Trophoblast cell (in vitro differentiated cells and primary cell): Measurements from ENCODE around the gene NDE1.

Experiments
- DNase-seq, 2 donors: peaks; one replicate each; pipeline ENCODE4 v3.0.0-alpha.2; 2016
- H2AFZ ChIP-seq: 2 replicates; pipeline ENCODE4 v1.6.1; 2013; ENCODE audit warnings: low read length, moderate library complexity, mild to moderate bottlenecking; ENCODE audit not compliant: insufficient read depth, poor library complexity
- H2AK5ac ChIP-seq: 2 replicates; pipeline ENCODE4 v1.6.1; 2013; ENCODE audit warnings: mild to moderate bottlenecking, low read length
- H2BK120ac ChIP-seq: 2 replicates; pipeline ENCODE4 v1.6.1; 2013; ENCODE audit warnings: low read length, mild to moderate bottlenecking, moderate library complexity; ENCODE audit not compliant: insufficient read depth, poor library complexity
- H2BK12ac ChIP-seq: 2 replicates; pipeline ENCODE4 v1.6.1; 2013; ENCODE audit warnings: mild to moderate bottlenecking, low read length, moderate library complexity
- H2BK5ac ChIP-seq: 2 replicates; pipeline ENCODE4 v1.6.1; 2013; ENCODE audit warnings: low read length, low read depth, moderate library complexity, mild to moderate bottlenecking; ENCODE audit not compliant: poor library complexity
- H3K14ac ChIP-seq: 2 replicates; pipeline ENCODE4 v1.6.1; 2013; ENCODE audit warnings: mild to moderate bottlenecking, low read length
- H3K18ac ChIP-seq: 2 replicates; pipeline ENCODE4 v1.6.1; 2013; ENCODE audit warnings: mild to moderate bottlenecking, low read length
- H3K23ac ChIP-seq: 2 replicates; pipeline ENCODE4 v1.6.1; 2013; ENCODE audit warnings: low read length
- H3K27ac ChIP-seq: 2 replicates; pipeline ENCODE4 v1.5.1; 2013; ENCODE audit warnings: low read depth, mild to moderate bottlenecking, inconsistent platforms, low read length, moderate library complexity
- H3K27me3 ChIP-seq: 2 replicates; pipeline ENCODE4 v1.6.1; 2013; ENCODE audit warnings: inconsistent platforms, mild to moderate bottlenecking, low read length, moderate library complexity; ENCODE audit not compliant: insufficient read depth
- H3K36me3 ChIP-seq, 2 experiments: 1 replicate in 1 of 2; 2 replicates in 1 of 2; pipeline ENCODE4 v1.6.1; 2013; ENCODE audit warnings: low read length in 2 of 2, mild to moderate bottlenecking in 2 of 2, moderate library complexity in 1 of 2; ENCODE audit not compliant: insufficient read depth in 2 of 2, control insufficient read depth in 1 of 2
- H3K4ac ChIP-seq: 2 replicates; pipeline ENCODE4 v1.6.1; 2013; ENCODE audit warnings: low read depth, mild to moderate bottlenecking, low read length, moderate library complexity
- H3K4me1 ChIP-seq, 2 experiments: 1 replicate in 1 of 2; 2 replicates in 1 of 2; pipeline ENCODE4 v1.6.1; 2013; ENCODE audit warnings: low read length in 2 of 2, mild to moderate bottlenecking in 2 of 2, moderate library complexity in 1 of 2; ENCODE audit not compliant: insufficient read depth in 2 of 2, control insufficient read depth in 1 of 2
- H3K4me2 ChIP-seq: 2 replicates; pipeline ENCODE4 v1.6.1; 2013; ENCODE audit warnings: inconsistent platforms, mild to moderate bottlenecking, low read length, moderate library complexity
- H3K4me3 ChIP-seq: 2 replicates; pipeline ENCODE4 v1.5.1; 2013; ENCODE audit warnings: mild to moderate bottlenecking, low read depth, low read length, inconsistent platforms
- H3K79me1 ChIP-seq: one replicate; pipeline ENCODE4 v1.6.1; 2013; ENCODE audit warnings: low read length
- H3K79me2 ChIP-seq: 2 replicates; pipeline ENCODE4 v1.6.1; 2013; ENCODE audit warnings: low read length, mild to moderate bottlenecking; ENCODE audit not compliant: control insufficient read depth, insufficient read depth, poor library complexity
- H3K9ac ChIP-seq: 2 replicates; pipeline ENCODE4 v1.6.1; 2013; ENCODE audit warnings: mild to moderate bottlenecking, low read length
- H3K9me3 ChIP-seq: 2 replicates; pipeline ENCODE4 v1.6.1; 2013; ENCODE audit warnings: low read depth, mild to moderate bottlenecking, control low read depth, inconsistent platforms, low read length; ENCODE audit not compliant: insufficient read depth
- H4K12ac ChIP-seq: 2 replicates; pipeline ENCODE4 v1.6.1; 2013; ENCODE audit warnings: low read depth, mild to moderate bottlenecking, low read length, moderate library complexity
- H4K8ac ChIP-seq: 2 replicates; pipeline ENCODE4 v1.6.1; 2013; ENCODE audit warnings: low read depth, mild to moderate bottlenecking, low read length, moderate library complexity
- H4K91ac ChIP-seq: one replicate; pipeline ENCODE4 v1.6.1; 2013; ENCODE audit warnings: low read depth, mild to moderate bottlenecking, low read length, moderate library complexity
- WGBS: extraction: QIAGEN DNeasy Blood & Tissue Kit; methylation state at CpG from one replicate; pipeline ENCODE4 v1.1.7; 2013; ENCODE audit warnings: missing lambda C conversion rate; ENCODE audit not compliant: insufficient read length, insufficient coverage; ENCODE audit errors: extremely low coverage; 5-methylcytosine and 5-hydroxymethylcytosine counted together

NDE1 gene

GRCh38 chr16:15757630-15758251 lies 107.7 kb downstream of the NDE1 start:
- H2BK5ac ChIP-seq = no peak overlapping the region
- no peak overlapping the region for H3K9ac ChIP-seq
- H3K4me3 ChIP-seq = no peak overlapping the region
- H2BK12ac ChIP-seq = no peak overlapping the region
- H3K4ac ChIP-seq = no peak overlapping the region
- H4K8ac ChIP-seq = no peak overlapping the region
- no peak overlapping the region for H3K27ac ChIP-seq
- no peaks in the 10 kb centered on the region for H3K79me2 ChIP-seq
- no CpG with 5 or more reads among the region's 23 CpGs for WGBS
- DNase-seq = no peak
- H3K9me3 ChIP-seq = no peaks in the 10 kb centered on the region
- H3K4me2 ChIP-seq = no peak overlapping the region
- H2AK5ac ChIP-seq = no peak overlapping the region
- H2AFZ ChIP-seq = no peak overlapping the region
- no peak overlapping the region for H4K12ac ChIP-seq
- no peak overlapping the region for H4K91ac ChIP-seq
- H3K27me3 ChIP-seq = no peaks in the 10 kb centered on the region
- H3K79me1 ChIP-seq = no peaks in the 10 kb centered on the region
- H2BK120ac ChIP-seq = no peak overlapping the region
- no peak overlapping the region for H3K23ac ChIP-seq
- no peaks in the 10 kb centered on the region for H3K36me3 ChIP-seq
- H3K14ac ChIP-seq = no peak overlapping the region
- no peaks in the 10 kb centered on the region for H3K4me1 ChIP-seq
- H3K18ac ChIP-seq = no peak overlapping the region

DNA sequence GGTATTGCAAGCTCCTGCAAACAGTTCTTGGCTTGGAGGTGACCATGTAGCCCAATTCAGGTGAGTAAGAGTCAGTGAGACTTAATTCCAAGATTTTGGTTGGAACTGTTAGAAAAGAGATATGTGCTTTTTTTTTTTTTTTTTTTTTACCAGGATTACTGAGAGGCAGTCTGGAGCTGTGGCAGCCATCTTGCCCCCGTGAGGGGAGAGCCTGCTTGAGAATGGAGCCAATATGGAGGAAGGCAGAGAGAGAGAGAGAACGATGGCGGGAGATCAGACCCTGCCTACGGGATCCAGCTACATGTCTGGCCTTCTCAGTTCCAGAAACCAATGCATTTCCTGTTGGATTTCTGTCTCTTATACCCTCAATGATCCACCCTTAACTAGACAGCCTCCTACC lies 109.0 kb downstream of the NDE1 start:
- H3K18ac ChIP-seq = no peak overlapping the region
- H2BK5ac ChIP-seq = no peak overlapping the region
- no CpG with 5 or more reads among the region's 4 CpGs for WGBS
- H3K14ac ChIP-seq = no peak overlapping the region
- H2AK5ac ChIP-seq = no peak overlapping the region
- no peak for DNase-seq
- no peak overlapping the region for H4K12ac ChIP-seq
- H2BK12ac ChIP-seq = no peak overlapping the region
- no peaks in the 10 kb centered on the region for H3K4me1 ChIP-seq
- H3K9ac ChIP-seq = no peak overlapping the region
- no peaks in the 10 kb centered on the region for H3K79me2 ChIP-seq
- H3K4me2 ChIP-seq = no peak overlapping the region
- no peak overlapping the region for H3K4ac ChIP-seq
- H4K8ac ChIP-seq = no peak overlapping the region
- no peak overlapping the region for H3K27ac ChIP-seq
- H3K27me3 ChIP-seq = no peaks in the 10 kb centered on the region
- no peak overlapping the region for H3K23ac ChIP-seq
- H3K4me3 ChIP-seq = no peak overlapping the region
- H3K36me3 ChIP-seq = no peaks in the 10 kb centered on the region
- H2BK120ac ChIP-seq = no peak overlapping the region
- H3K79me1 ChIP-seq = no peaks in the 10 kb centered on the region
- H4K91ac ChIP-seq = no peak overlapping the region
- no peak overlapping the region for H2AFZ ChIP-seq
- H3K9me3 ChIP-seq = no peaks in the 10 kb centered on the region

GRCh38 chr16:15760129-15760528 lies 110.1 kb downstream of the NDE1 start:
- H4K91ac ChIP-seq = no peak overlapping the region
- no peak overlapping the region for H3K4me3 ChIP-seq
- H3K18ac ChIP-seq = no peak overlapping the region
- no peak overlapping the region for H2AFZ ChIP-seq
- no peak overlapping the region for H3K9ac ChIP-seq
- H2BK120ac ChIP-seq = no peak overlapping the region
- no peak for DNase-seq
- H3K27ac ChIP-seq = no peak overlapping the region
- WGBS = no CpG with 5 or more reads among the region's 1 CpG
- no peak overlapping the region for H3K4ac ChIP-seq
- no peak overlapping the region for H2BK12ac ChIP-seq
- no peaks in the 10 kb centered on the region for H3K27me3 ChIP-seq
- H4K8ac ChIP-seq = no peak overlapping the region
- H4K12ac ChIP-seq = no peak overlapping the region
- H2BK5ac ChIP-seq = no peak overlapping the region
- no peaks in the 10 kb centered on the region for H3K79me2 ChIP-seq
- no peaks in the 10 kb centered on the region for H3K36me3 ChIP-seq
- H2AK5ac ChIP-seq = no peak overlapping the region
- H3K23ac ChIP-seq = no peak overlapping the region
- no peaks in the 10 kb centered on the region for H3K79me1 ChIP-seq
- no peak overlapping the region for H3K4me2 ChIP-seq
- no peak overlapping the region for H3K14ac ChIP-seq
- H3K4me1 ChIP-seq = no peaks in the 10 kb centered on the region
- no peaks in the 10 kb centered on the region for H3K9me3 ChIP-seq

GRCh38 chr16:15764112-15764511 lies 114.1 kb downstream of the NDE1 start:
- H4K8ac ChIP-seq = no peak overlapping the region
- no peaks in the 10 kb centered on the region for H3K79me1 ChIP-seq
- no peak for DNase-seq
- H2BK12ac ChIP-seq = no peak overlapping the region
- H2BK120ac ChIP-seq = no peak overlapping the region
- H3K79me2 ChIP-seq = no peaks in the 10 kb centered on the region
- no peak overlapping the region for H2BK5ac ChIP-seq
- H3K27ac ChIP-seq = no peak overlapping the region
- H2AFZ ChIP-seq = no peak overlapping the region
- no peak overlapping the region for H3K18ac ChIP-seq
- no peaks in the 10 kb centered on the region for H3K36me3 ChIP-seq
- H3K4me2 ChIP-seq = no peak overlapping the region
- H3K14ac ChIP-seq = no peak overlapping the region
- no peaks in the 10 kb centered on the region for H3K27me3 ChIP-seq
- peaks cover 1% of the 10 kb centered on the region for H3K9me3 ChIP-seq
- no peak overlapping the region for H3K4me3 ChIP-seq
- H4K12ac ChIP-seq = no peak overlapping the region
- no peak overlapping the region for H3K9ac ChIP-seq
- H3K4ac ChIP-seq = no peak overlapping the region
- H2AK5ac ChIP-seq = no peak overlapping the region
- H3K4me1 ChIP-seq = no peaks in the 10 kb centered on the region
- no peak overlapping the region for H3K23ac ChIP-seq
- no peak overlapping the region for H4K91ac ChIP-seq
- WGBS = no CpG with 5 or more reads among the region's 2 CpGs
